NCI-H146 (cell line): ENCODE measurements around the gene CACNA2D2.
A peak's percentile ranks its signal among the peaks of the same experiment; 100 is the strongest.

ENCODE experiments used
- DNase-seq: peaks from one replicate; lab custom pipeline; 2025; lab: John Stamatoyannopoulos, UW

Gene CACNA2D2

DNA sequence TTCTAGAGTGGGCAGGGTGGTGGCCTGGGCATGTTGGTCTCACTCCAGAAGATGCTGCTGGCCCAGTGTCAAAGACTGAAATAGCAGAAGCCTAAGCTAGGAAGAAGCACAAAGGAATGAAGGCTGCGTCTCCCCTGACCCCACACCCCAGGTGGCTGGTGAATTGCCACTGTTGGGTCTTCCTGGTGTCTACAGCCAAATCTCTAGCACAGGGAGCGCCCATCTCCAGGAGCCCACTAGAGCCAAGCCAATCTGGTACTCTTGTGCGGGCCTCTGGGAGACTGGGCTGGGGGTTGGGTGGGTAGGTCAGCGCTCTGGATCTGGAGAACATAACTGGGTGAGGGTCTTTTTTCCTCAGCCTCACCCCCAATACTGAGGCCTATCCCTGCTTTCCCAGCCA is 176.3 kb downstream of the CACNA2D2 start:
- no peak for DNase-seq

DNA sequence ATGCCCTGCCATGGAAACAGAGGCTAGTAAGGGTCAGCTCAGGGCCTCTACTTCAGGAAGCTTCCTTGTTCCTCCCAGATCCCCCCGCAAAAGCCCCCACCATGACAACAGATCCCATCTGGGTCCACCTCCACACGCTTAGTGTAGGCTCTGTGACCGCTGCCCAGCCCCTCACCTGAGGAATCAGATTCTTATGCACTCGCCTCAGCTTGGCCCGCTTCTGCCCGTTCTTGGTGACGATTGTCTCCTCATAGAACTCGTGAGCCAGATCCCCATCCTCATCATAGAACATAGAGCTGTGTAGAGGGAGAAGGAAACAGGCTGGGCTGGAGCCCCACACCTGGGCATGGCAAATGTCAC is 177.3 kb downstream of the CACNA2D2 start:
- no peak for DNase-seq

DNA sequence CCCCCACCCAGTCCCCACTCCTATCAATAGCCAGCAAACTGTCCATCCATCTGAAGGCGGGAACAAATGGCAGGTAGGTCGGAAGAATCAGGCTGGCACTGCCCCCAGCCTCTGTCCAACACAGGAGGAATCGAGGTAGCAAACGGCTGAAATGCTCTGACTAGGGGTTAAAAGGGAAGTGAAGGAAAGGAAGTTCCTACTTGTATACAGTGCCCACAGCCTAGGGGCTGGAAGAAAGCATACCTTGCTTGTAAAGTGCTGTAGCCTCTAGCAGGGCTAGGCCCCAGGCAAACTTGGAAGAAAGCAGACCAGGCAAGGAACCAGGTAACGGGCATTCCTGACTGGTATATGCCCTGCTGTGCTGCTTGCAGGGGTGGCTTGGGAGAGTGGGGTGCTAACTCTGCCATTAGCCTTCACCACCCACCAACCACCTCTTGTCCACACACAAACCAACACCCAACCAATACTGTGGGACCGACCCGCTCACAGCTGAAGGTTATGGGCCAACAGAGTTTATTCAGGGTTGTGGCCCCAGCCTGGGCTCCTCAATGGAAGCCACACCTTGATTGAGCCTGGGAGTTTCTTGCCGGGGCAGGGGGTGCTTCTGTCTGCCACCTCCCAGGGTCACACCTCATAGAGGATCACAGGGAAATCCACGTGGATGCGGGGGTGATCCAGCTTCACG is 177.8 kb downstream of the CACNA2D2 start:
- no peak for DNase-seq

- DNase-seq = no peak
Measured at GRCh38 chr3:50325113-50325480, 178.3 kb downstream of the CACNA2D2 start.

DNA sequence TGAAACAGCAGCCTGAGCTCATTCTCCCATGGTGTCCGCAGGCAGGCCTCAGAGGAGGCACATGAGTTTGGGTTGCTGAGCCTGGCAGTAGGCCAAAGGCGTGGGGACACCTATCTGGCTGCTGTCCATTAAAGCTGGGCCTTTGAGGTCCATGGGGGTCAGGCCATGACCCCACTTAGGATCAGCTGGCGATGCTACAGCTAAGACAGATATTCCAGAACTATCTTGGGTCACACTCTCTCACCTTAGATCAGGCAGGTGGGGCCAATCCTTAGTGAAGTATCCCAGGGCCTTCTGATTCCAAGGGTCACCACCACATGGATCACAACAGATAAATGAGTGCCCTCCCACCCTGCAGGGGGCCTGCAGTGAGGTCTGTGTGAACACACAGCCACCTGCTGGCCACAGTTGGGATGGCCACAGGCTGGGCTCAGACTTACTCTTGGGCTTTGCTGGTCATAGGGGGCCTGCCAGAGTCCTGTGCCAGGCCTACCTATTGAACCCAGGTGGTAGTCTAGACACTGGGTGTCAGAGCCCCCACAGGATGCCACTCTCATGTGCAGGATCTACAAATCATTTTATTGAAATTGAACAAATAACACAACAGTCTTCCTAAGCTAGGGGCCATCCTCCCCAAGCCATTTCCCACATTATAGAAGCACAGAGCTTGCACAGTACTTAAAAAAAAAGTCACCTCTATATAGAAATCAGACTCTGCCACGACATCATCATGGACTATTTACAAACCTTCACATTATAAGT is 178.9 kb downstream of the CACNA2D2 start:
- peak; percentile 74 for DNase-seq

GRCh38 chr3:50323614-50324199 is 179.7 kb downstream of the CACNA2D2 start:
- no peak for DNase-seq

GRCh38 chr3:50323092-50323600 is 180.3 kb downstream of the CACNA2D2 start:
- no peak for DNase-seq

GRCh38 chr3:50322386-50323091 is 180.9 kb downstream of the CACNA2D2 start, which contains the start of gene HYAL2:
HYAL2 (minus strand) TSS chr3:50322745; CDS start chr3:50320489, 2,256 bp downstream.
- no peak for DNase-seq

DNA sequence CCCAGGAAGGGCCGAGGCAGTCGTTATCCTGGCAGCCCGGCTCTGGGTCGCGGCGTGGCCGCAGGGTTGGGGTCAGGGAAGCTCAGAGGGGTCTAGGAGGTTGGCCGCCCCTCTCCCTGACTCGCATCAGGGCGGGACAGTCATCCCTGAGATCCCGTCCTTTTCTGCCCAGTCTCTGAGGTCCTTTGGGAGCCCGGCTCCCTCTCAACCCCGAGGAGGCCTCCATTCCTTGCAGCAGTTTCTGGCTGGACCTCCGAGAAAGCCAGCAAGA is 181.4 kb downstream of the CACNA2D2 start:
- DNase-seq = no peak

- DNase-seq = peak; percentile 78
Measured at GRCh38 chr3:50321336-50322114, 181.9 kb downstream of the CACNA2D2 start.

GRCh38 chr3:50320853-50321335 is 182.5 kb downstream of the CACNA2D2 start:
- DNase-seq = peak; percentile 72

GRCh38 chr3:50319894-50320625 is 183.4 kb downstream of the CACNA2D2 start:
- no peak for DNase-seq

DNA sequence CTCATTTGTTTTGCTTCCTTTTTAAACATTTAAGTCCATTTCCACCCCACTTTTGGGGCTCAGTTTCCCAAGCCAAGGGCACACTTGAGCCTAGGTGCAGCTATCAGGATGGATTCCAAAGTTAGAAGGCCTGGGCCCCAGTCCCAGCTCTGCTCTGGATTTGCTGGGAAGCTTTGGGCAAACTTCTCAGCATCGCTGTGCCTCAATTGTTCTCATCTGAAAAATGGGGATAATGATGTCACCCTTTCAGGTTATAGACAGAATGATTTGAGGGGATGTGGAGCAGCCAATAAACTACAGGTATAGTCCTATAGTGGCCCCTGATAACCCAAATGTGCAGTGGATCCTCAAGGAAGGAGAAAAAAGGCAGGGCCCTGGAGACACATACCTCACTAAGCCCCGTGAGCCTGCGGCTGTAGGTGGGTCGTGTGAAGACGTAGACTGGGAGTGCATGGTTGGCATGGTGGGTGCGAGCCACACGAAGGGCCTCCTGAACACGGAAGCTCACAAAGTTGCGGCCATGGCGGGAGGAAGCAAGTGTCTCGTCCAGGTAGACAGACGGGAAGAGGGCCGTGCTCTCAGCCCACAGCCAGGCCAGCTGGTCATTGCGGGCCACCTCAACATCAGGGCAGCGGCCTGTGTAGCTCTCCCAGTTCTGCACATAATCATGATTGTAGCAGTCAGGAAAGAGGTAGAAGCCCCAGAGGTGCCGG is 184.1 kb downstream of the CACNA2D2 start:
- no peak for DNase-seq

GRCh38 chr3:50318615-50319014 is 184.8 kb downstream of the CACNA2D2 start:
- DNase-seq = no peak

DNA sequence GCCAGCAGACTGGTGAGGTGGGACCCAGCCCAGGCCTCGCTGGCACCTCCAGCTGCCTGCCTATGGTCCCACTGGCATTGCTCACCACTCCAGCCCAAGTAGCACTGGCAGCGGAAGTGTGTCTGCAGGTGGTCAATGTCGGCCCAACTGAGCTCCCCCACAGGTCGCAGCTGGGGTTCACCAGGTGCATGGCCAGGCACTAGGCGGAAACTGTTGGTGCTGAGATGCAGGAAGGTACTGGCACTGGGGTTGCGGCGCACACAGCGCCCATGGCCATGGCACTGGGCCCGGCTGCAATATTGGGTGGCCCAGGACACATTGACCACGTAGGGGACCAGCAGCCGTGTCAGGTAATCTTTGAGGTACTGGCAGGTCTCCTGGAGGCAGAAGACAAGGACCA is 185.3 kb downstream of the CACNA2D2 start:
- no peak for DNase-seq

DNA sequence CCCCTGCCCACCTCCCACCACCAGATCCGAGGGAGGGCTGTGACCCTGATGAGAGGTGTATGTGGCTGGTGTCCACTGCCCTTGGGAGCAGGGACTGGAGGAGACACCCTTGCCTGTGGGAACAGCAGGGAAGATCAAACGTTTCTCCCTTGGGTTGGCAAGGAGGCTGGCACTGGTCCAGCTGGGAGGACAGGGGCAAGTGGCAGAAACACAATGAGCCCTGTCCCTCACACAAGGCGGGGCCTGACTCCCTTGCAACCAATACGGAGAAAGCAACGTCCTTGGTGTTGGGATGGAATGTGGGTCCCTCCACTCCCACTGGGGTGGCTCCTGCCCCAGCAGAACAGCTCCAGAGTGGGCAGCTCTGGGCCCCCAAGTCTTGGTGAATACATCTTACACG is 186.1 kb downstream of the CACNA2D2 start:
- no peak for DNase-seq

GRCh38 chr3:50316657-50317242 is 186.7 kb downstream of the CACNA2D2 start:
- DNase-seq = no peak

DNA sequence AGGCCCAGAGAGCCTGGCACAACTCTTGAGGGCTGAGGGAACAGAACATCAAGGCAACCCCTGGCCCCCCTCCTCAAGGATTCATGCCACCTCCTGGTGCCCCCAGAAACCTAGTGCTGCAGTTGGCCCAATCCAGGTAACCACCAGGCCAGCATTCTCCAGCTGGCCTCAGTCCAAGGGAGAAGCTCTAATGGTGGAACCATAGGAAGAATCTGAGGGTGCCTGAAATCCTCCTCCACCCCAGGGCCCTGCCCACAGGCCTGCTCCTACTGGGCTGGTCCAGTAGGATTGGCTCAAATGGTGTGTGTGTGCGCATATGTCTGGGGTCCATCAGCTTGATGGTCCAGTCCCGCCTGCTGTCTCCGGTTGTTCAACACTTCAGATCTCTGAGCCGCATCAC is 188.6 kb downstream of the CACNA2D2 start:
- DNase-seq = no peak

DNA sequence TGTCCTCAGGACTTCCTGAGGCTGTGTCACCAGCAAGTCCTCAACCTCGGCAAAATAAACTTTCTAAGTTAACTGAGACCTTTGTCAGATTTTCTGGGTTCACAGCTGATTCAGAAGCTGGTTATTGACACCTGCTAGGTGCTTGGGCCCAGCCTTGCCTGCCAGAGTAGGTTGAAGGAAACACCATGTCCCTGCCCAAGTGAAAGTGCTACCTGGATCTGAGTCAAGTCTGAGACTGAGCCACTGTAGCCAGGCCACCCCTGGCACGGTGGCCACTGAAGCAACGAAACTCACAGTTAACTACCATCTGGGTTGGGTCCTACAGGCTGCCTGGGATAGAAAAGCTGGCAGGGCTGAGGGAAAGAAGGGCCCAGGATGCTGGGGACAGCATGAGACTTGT is 189.1 kb downstream of the CACNA2D2 start:
- no peak for DNase-seq
